ENCODE data around the gene VKORC1L1.
"Not testable (repeated sequence)": the region's sequence is repeated elsewhere in the genome, so short reads cannot be mapped to it uniquely, and the experiment has no call there.

The VKORC1L1 gene

DNA sequence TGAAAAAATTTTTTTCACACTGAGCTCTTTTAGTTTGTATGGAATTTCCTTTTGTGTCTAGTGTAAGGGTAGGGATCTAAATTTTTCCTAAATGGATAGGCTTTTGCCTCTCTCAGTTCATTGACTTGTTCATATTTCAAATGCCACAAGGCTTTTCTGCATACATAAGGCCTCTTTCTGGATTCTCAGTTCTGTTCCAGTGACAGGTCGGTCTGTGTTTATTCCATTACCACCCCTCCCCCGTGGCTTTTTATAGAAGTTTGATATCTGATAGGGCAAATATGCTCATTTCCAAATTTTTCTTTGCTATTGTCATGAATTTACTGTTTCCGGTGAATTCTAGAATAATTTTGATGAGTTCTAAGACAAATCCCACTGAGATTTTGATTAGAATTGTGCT lies 12.7 kb downstream of the VKORC1L1 start:
- not testable (repeated sequence) for DNase-seq (ENCODE audit: low spot score)

DNA sequence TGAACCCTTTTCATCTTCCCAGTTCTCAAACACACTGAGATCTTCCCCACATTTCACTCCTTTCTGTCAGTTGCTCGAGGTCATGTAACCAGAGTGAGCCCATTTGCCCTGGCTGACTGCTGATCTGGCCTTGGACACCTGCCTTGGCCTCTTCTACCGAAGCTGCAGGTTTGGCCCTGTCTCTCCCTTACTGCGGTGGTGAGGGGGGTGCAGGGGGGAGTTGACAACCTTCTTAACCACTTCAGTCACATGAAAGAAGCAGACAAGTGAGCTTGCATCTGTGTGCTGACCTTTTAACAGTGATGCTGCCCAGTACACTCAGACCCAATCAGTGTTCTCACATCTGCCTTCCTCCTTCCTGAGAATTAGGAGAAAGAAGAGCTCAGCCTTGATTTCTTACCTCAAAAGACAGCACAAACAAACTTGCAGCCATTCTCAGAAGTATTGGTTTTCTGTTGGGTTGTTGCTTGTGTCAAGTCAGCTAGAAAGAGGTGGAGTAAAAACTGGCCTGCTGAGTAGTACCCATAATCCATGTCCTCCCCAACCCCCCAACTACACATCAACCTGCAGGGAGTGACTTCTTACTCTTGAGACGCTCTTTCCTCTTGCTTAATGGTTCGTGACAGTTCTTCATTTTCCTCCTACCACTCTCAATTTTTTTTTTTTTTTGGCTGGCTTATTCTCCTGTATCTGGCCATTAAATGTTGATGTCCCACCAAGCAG lies 15.7 kb downstream of the VKORC1L1 start:
- not testable (repeated sequence) for DNase-seq (ENCODE audit: low spot score)

DNA sequence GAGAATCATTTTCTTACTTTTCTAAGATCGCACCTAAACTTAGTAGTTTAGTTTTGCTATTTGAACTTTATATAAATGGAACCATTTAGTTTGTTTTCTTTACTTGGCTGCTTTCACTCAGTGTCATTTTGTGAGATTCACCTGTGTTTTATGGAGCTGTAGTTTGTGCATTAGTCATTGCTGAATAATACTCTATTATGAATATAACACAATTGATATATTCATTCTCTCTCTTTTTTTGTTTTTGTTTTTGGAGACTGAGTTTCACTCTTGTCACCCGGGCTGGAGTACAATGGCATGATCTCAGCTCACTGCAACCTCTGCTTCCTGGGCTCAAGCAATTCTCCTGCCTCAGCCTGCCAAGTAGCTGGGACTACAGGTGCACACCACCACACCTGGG lies 16.8 kb downstream of the VKORC1L1 start:
- not testable (repeated sequence) for DNase-seq (ENCODE audit: low spot score)

DNA sequence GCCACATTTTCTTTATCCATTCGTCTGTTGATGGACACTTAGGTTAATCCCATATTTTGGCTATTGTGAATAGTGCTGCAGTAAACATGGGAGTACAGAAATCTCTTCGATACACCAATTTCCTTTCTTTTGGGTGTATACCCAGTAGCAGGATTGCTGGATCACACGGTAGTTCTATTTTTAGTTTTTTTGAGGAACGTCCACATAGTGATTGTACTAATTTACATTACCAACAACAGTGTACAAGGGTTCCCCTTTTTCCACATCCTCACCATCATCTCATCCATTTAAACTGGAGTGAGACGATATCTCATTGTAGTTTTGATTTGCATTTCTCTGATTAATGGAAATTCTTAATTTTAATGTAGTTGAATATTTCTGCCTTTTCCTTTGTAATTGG lies 19.3 kb downstream of the VKORC1L1 start:
- DNase-seq (ENCODE audit: low spot score) = no peak

DNA sequence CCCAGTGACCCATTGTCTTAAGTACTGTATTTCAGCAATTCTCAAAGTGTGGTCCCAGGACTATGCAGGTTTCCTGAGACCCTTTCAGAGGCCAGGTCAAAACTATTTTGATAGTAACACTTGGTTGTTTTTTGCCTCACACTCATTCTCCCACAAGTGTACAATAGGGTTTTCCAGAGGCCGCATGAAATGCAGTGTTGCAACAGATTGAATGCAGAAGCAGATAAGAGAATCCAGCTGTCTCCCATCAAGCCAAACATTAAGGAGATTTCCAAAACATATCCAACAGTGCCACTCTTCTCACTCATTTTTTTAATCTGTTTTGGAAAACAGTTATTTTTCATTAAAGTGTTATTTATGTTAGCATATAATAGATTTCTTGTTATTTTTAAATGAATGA lies 20.0 kb downstream of the VKORC1L1 start:
- no peak for DNase-seq (ENCODE audit: low spot score)

DNA sequence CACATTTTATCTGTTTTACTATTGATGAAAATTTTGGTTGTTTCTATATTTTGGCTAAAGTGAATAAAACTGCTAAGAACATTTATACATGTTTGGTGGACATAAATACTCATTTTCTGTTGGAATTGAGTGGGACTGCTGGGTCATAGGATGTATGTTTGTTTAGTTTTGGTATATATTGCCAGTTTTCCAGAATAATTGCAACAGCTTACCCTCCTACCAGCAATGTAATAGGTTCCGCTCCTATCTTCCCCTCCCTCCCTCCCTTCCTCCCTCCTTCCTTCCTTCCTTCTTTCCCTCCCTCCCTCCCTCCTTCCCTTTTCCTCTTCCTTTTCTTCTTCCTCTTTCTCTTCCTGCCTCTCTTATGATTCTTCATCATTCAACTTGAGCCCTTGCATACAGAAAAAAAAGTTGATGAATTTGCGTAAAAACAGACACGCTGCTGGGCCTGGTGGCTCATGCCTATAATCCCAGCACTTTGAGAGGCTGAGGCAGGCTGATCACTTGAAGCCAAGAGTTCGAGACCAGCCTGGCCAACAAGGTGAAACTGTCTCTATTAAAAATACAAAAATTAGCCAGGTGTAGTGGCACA lies 23.5 kb downstream of the VKORC1L1 start:
- DNase-seq (ENCODE audit: low spot score) = no peak

DNA sequence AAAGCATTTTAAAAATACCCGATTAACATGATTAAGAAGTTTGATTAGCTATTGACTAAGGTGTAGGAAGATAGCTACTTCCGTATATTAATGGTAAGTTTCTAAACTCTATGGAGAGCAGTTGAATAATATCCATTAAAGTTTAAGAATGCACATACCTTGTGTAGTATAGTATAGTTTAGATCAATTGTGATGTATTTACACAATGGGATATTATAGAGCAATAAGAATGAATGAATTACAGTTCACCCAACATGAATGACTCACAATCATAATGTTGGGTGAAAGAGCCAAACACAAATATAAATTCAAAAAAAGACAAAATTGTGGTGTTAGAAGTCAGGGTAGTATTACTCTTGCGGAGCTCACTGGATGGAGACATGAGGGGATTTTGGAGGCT lies 24.4 kb downstream of the VKORC1L1 start:
- DNase-seq (ENCODE audit: low spot score) = not testable (repeated sequence)

DNA sequence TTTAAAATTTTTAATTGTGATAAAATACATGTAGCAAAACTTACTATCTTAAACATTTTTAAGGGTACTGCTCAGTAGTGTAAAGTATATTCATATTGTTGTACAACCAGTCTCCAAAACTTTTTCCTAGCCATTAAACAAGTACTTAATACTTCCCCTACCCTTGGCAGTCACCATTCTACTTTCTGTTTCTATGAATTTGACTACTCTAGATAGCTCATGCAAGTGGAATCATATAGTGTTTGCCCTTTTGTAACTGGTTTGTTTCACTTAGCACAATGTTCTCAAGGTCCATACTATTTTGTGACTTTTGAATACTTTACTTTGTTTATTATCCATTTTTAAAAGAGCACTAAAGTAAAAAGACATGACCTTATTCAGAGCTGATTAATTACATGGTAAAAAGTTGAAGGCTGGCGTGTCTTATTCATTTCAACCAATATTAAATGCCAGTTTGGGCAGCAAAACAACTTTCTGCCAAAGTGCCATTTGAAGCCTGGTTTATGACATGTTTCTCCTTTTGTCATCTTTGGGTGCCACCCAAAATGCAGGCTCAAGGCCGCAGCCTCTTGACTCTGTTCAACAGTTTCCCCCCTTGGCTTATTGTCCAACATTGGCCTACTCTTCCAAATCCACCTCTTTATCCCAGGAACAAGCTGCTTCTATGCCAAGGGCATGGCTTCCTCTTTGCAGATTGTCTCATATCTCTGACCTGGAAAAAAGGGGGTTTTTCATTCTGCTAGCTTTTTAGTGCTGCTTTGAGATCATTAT lies 26.0 kb downstream of the VKORC1L1 start:
- not testable (repeated sequence) for DNase-seq (ENCODE audit: low spot score)

DNA sequence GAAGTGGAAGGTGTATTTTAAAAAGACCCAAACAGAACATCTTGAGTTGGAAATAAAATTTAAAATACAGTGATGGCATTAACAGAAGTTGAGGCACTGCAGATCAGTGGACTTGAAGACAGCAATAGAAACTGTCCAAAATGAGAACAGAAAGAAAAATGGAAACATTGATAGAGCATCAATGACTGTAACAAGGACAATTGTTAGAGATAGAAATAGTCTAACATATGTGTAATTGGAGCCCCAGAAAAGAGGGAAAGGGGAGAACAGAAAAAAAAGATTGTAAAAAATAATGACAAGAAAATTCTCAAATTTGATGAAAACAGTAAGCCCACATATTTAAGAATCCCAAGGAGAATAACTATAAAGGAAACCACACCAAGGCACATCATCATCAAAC lies 29.4 kb downstream of the VKORC1L1 start:
- no peak for DNase-seq (ENCODE audit: low spot score)

DNA sequence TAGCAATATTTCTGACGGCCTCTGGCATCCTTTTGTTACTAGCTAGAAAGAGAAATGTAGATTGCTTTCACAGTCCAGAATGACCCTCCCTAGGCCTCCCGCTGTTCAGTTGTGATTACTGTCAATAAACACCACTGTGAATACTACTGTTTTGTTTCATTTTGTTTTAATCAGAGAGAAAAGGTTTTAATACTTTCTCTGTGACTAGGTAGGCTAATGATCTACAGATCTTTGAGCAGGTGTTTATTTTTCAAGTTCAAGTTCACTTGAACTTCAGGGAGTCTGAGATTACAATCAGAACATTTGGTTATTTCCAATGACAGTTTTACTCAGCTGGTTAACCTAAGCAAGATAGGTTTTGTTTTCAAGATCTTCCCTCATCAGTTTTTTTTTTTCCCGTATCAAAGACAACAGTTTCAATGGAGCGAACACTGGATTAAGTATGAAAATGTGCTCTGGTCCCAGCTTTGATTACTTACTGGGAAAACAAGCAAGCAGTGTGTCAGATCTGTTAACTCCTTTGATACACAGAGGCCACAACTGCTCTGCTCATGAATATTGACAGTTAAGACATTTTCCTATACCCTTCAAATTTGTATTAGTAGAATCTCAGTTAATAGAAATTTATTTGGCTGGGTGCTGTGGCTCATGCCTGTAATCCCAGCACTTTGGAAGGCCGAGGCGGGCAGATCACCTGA lies 34.8 kb downstream of the VKORC1L1 start:
- no peak for DNase-seq (ENCODE audit: low spot score)

DNA sequence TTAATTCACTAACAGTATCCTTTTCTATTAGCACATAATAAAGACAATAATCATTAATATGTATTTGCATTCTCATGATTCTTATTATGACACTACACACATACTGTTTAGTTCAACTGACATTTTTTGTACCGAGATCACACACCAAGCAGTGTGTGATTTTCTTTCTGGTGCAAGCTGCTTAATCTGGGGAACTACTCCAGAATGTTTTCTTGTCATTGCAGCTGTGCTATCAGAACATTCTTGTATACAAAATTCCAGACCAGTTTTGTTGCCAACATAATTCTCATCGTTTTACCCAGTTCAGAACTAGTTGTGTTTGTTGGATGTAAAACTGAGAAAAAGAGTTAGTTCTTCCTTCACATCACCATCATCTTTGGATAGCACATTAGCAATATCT lies 37.4 kb downstream of the VKORC1L1 start:
- DNase-seq (ENCODE audit: low spot score) = no peak

DNA sequence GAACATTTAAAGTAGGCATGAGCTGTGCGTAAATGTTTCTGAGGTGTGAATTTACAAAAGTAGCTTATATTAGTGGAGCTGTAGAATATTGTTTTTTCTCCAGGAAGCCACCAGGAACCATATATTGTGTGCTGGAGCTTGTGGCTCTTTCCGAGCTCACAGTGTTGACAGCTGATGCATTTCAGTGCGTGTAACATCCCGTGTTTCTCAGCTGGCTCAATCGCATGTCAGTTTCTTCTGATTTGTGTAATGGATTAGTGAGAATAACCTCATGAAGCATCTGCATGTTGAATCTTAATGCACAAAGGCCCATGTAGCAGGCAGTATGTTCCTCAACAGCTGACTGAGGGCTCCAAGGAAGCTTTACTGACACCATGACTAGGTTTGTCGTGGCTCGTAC lies 39.4 kb downstream of the VKORC1L1 start:
- no peak for DNase-seq (ENCODE audit: low spot score)

DNA sequence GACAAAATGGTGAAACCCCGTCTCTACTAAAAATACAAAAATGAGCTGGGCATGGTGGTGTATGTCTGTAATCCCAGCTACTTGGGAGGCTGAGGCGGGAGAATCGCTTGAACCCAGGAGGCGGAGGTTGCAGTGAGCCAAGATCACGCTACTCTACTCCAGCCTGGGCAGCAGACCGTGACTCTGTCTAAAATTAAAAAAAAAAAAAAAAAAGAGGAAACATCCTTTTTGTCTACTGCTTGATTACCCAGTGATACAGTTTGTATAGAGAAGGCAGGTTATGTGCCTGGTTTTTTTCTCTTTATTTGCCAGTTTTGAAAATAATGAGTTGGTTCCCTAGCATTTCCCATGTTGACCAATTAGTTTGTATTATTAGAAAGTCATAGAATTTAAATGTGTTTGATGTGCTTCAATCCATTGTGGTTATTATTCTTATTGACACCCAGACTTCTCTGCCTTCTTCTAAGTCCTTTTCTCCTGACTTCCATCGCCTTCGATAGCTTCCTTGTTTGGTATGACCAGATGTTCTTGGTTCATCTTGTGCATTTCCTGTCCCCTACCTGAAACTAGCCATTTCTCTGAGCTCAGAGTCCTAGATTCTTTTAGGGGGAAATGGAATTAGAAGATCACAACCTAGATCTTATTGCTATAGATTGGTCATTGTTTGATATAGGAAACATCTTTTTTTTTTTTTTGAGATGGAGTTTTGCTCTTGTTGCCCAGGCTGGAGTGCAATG lies 43.2 kb downstream of the VKORC1L1 start:
- DNase-seq (ENCODE audit: low spot score) = no peak

DNA sequence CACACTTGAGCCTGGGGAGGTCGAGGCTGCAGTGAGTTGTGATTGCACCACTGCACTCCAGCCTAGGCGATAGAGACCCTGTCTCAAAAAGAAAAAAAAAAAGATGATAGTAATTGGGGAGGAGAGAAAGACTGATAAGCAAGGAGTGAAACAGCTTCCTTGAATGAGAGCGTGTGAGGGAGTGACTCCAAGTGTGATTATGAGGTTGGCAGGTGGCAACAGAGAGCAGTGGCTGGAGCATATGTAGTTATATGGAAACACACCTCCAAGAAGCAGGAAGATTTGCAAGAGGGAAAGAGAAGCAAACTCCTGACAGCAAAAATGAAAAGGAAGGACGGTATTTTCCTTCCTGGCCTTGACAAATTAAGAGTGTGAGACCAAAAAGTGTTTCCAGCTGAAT lies 50.4 kb downstream of the VKORC1L1 start:
- no peak for DNase-seq (ENCODE audit: low spot score)

DNA sequence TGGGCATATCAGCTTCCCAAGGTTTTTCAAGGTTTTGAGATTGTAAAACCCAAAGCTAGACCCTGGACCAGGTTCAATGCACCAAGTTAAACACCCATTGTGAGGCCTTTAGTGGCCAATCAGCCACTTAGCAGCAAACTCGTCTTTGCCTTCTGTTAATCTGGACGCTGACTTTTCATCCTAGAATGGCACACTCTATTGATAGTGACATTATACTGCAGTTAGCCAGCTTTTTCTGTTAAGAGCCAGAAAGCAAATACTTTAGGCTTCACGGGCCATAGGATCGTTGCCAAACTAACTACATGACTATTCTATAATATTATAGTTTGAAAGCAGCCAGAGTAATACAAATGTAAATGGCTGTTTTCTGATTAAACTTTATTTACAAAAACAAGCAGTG lies 51.3 kb downstream of the VKORC1L1 start:
- no peak for DNase-seq (ENCODE audit: low spot score)

DNA sequence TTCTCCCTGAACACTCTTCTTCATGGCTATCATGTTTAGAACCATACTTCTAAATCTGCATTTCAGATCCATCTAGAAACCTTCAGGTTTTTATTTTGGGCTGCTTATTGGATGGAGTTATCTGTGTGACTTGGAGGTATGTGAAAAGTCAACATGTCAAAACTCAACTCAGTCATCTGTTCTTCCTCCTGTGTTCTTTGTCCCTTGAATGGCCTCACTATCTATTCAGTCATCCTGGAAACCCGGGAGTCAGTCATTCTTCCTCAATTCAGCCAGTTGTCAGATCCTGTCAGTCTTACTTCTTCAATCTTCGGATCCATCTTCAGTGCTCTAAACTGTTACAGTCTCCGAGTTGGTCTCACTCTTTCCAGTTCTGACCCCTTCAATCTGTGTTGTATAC lies 52.2 kb downstream of the VKORC1L1 start:
- no peak for DNase-seq (ENCODE audit: low spot score)

DNA sequence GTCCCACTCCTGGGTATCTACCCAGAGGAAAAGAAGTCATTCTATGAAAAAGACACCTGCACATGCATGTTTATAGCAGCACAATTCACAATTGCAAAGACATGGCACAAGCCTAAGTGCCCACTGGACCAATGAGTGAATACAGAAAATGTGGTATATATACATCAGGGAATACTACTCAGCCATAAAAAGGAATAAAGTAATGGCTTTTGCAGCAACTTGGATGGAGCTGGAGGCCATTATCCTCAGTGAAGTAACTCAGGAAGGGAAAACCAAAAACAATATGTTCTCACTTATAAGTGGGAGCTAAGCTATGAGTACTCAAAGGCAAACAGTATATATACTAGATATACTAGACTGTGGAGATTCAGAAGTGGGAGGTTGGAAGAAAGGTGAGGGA lies 53.7 kb downstream of the VKORC1L1 start:
- DNase-seq (ENCODE audit: low spot score) = no peak

DNA sequence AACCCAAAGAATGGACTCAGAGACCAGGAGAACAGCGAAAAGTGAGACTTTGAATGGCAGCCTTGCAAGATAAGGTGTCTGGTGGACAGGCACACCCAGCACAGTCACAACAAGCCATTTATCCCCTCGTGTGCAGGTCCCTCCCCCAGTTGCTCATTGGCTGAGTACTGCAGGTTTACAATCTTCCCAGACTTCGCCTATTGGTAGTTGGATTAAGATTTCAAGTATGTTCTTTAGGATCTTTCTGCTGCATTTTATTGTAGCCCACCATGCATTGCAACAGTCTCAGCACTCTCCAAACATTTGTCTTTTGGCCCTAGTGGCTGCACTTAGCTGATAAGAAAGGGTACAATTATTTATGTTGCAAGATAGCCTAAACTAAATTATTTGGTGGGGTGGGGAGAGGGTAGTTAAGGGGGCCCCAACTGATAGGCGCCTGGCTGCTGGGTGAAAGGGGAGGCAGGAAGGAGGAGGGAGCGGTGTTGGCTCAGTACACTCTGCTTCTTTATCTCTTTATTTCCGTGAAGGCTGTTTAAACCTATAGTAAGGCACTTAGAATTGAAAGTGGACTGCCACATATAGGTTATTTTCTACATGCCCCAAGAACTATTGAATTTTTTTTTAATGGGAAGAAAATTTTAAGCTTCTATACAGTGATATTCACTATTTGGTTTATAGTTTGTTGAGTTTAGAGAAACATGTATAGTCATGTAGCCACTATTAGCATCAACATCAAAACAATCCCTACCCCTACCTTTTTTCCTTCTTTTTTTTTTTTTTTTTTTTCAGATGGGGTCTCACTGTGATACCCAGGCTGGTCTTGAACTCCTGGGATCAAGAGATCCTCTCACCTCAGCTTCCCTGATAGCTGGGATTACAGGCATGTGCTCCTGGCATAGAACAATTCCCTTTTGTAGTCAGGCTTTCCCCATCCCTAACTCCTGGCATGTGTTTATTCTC lies 54.9 kb downstream of the VKORC1L1 start:
- no peak for DNase-seq (ENCODE audit: low spot score)

DNA sequence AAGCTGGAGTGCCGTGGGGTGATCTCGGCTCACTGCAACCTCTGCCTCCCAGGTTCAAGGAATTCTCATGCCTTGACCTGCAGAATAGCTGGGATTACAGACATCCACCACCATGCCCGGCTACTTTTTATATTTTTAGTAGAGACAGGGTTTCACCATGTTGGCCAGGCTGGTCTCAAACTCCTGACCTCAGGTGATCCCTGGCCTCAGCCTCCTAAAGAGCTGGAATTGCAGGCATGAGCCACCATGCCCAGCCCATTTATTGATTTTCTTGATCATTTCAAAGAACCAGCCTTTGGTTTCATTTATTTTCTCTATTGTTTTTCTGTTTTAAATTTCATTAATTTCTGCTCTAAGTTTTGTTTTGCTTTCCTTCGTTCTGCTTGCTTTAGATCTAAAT lies 58.8 kb downstream of the VKORC1L1 start:
- no peak for DNase-seq (ENCODE audit: low spot score)

DNA sequence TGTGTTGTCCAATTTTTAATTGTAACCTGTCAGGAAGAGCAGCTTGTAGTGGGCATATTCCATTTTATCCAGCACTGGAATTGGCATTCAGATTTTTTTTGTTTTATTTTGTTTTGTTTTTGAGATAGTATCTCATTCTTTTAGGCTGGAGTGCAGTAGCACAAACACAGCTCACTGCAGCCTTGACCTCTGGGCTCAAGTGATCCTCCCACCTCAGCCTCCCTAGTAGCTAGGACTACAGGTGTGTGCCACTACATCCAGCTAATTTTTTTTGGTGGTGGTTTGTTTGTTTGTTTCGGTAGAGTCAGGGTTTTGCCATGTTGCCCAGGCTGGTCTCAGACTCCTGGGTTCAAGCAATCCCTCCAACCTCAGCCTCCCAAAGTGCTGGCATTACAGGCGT lies 64.4 kb downstream of the VKORC1L1 start:
- DNase-seq (ENCODE audit: low spot score) = no peak

All from cerebellar cortex (tissue), 1 donor.